Measurements from ENCODE around the gene ERI3.

The ERI3 gene

GRCh38 chr1:44259090-44259489 is 96.0 kb downstream of the ERI3 start:
- DNase-seq, result no peak

DNA sequence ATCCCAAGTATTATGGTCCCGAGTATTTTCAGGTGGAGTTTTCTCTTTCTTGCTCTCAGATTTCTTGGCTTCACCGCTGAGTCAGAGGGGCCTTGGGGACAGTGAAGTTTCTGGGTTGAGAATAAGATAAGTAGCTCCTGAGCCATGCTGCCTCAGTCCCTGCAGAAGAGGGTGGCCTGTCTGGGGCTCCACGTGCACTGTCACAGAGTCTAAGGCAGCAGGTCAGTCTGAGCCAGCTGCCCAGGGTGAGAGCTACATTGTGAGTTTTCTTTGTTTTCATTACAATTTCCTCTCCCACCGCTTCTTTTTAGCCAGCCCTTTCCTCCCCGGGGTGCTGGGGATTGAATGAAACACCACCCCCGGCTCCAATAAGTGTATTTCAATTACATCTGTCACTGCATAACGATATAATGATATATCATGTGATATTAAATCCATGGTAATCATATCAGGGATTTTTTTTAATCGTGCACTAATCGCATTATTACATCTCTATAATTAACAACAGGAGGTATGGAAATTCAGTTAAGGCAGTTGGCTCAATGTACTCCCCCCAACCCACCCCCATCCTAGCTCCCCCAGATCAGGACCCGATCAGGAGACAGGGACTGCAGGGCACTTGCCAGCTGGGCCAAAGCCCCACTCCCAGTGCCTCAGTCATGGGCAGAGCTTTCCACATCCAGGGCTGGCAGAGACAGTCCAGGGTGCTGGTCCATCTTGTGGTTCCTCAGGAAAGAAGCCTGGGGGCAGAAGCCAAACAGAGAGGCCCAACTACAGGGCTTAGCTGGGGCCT is 98.1 kb downstream of the ERI3 start:
- no peak for DNase-seq

GRCh38 chr1:44254392-44254910 is 100.6 kb downstream of the ERI3 start:
- no peak for DNase-seq

DNA sequence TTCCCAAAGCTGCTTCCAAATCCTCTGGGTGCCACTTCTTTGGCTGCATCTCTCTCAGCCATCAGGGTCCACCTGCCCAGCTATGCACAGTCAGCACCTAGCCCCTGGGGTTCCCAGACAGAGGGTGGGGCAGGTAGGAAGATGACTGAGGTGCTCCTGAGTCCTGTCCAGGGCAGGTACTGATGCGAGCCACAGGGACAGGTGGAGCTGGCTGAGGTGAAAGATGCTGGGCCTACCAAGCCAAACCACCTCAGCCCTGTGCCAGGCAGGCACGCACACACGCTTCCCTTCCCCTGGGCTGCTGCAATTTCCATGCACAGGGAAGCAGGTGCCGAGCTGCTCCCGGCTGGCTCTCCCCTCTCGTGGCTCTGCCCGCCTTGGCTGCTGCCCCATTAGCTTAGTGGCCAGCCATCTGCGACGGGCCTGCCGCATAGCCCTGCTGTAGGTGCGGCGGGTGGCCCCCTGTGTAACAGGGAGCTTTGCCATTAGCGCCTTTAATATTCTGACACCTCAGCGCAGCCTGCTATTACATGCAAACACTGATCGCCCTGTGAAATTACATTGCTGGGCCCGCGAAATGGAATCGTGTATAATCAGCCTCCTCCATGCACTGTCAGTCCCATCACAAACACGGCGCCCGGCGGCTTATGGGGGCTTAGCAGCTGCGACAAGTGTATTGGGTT is 102.9 kb downstream of the ERI3 start:
- no peak for DNase-seq

GRCh38 chr1:44251486-44251885 is 103.6 kb downstream of the ERI3 start:
- no peak for DNase-seq

DNA sequence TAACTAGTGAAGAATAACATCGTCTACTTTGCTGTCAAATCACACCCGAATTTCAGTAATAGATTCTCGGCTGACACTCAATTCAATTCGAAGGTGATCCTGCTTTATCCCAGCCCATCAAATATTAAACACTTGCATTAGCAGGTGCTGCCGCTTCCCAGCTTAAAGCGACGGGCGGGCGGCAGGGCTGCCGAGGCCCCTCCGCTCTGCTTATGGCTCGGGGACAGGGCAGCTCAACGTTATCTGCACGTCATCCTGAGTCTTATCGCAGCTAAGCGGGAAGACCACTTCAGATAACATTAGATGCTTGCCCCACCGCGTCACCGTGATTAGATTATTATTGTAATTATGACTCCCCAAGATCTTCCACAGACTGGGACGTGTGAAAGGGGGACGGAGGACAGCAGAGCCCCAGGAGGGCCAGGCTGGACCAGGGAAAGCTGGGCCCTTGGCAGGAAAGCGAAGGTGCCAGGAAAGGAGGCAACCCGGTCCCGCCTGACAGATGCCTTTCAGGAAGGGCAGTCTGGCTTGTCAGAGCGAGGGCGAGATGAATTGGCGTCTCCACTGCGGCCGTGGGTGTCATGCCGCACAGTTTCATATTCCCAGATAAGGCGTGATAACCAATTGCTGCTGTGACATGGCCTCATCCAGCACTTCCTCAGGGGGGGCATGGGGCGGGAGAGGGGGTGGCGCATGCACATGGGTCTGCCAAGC is 104.8 kb downstream of the ERI3 start:
- DNase-seq, result no peak

- DNase-seq, result no peak
These were observed 105.5 kb downstream of the ERI3 start for GRCh38 chr1:44249543-44249942.

- no peak for DNase-seq
These were observed 108.3 kb downstream of the ERI3 start for GRCh38 chr1:44246806-44247205.

DNA sequence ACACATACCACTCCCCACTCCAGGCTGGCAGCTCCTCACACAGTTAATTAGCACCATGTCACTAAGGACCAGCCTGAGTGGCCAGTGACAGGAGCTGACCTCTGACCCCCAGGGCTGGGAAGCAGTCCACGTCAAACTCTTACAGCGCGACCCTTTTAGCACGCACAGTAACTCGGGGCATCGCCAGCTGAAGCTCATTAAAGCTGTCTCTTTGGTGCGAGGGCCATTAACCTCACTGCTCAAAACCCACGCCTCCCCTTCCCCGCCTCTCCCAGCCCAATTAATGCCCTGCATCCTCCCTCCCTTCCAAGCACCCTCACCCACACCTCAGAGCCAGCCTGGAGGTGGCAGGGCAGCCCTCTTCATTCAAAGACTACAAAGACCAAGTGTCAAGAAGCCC is 110.1 kb downstream of the ERI3 start:
- DNase-seq, result no peak

- no peak for DNase-seq
These were observed 111.1 kb downstream of the ERI3 start for GRCh38 chr1:44243782-44244495.

DNA sequence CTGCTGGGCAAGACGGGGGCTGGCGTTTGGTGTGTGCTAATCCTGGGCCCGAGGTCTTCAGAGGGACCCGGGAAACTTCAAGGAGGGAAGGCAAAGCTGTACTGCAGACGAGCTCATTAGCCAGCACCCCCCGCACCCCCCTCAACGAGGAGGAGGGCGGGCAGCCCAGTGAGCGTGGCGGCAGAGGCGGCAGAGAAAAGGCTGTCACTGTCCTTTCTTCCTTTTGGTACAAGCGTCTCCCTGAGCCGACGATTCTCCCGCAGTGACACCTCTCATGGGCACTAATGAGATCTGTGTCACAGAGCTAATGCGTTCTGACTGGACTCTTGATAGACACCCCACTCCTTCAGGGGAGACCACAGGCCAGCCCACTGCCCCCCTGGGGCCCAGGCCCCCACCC is 112.3 kb downstream of the ERI3 start:
- no peak for DNase-seq

DNA sequence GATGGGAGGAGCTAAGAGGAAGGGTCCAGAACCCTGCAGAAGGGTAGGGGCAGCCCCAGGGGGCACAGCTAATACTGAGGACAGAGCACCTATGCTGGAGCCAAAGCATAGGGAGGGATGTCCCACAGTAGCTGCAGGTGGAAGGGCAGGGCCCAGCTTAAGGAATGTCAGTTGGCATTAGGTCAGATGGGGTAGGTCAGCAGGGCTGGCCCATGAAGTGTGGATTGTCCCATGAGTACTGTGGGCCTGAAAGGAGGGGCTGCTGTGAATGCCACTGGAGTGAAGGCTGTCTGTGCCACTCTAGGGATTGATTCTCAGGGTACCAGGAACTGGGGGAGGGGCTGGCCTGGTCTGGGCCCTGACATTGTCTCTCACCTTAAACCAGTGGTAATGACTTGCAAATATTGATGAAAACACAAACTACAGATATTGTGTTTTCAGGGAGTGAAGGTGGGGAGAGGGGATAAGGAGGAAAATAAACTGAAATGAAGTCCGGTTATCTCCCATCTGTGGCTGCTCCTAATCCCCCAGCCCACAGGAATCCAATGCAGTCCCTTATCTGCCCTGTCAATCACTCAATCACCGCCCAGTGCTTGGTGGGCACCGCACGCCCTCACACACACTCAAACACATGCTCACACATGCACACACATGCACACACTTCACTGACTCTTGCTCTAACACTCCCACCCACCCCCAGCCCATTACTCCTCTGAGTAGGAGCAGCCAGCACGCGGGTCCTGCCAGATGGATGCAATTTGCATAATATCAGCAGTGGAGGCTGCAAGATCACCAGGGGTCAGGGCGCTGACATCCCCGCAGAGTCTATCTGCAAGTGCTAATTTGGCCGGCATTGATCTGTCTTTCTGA is 114.0 kb downstream of the ERI3 start:
- no peak for DNase-seq

- DNase-seq, result no peak
These were observed 115.1 kb downstream of the ERI3 start for GRCh38 chr1:44239961-44240371.

DNA sequence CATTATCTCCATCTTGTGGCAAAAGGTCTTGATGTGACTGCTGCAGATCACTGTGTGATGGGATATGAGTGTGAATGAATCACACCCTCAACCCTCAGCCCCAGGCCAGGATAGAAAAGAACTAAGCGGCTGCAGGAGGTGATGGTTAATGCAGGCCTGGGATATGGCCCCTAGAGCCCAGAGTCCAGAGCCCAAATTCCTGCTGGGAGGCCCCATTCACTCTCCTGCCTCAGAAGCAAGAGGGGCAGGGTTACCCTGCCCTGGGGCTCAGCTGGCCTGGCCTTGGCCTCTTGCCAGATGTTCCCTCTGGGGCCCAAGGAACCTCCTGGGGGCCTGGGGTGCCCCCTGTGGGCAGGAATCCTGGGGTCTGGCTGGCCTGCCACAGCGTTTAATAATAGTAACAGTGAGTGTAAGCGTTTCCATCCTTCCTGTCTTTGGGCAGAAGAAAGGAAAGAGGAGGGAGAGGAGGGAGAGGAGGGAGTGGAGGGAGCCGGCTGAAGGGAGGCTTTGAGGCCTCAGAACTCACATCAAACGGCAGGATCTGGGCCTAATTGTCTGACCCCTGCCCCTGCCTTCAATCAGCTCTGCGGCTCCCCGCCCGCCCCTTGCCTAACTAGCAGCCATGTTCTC is 115.6 kb downstream of the ERI3 start:
- DNase-seq, result no peak

DNA sequence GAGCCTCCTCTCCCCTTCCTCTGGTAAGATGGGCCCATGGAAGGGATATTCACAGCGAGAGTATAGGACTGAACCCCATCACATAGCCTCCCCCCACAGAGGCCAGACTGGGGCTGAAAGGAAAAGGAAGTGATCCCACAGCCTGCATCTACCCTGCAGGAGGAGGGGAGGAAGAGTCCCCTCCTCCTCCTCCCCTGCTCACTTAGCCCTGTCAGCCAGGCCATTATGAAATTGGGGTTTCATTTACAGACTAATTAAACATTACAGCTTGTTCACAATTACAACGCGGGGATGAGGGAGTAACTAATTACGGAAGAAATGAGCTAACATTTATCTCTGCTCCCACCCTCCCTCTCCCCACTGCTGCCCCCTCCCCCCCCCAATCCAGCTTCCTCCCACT is 116.4 kb downstream of the ERI3 start:
- no peak for DNase-seq

- DNase-seq, result no peak
These were observed 117.2 kb downstream of the ERI3 start for GRCh38 chr1:44237721-44238457.

DNA sequence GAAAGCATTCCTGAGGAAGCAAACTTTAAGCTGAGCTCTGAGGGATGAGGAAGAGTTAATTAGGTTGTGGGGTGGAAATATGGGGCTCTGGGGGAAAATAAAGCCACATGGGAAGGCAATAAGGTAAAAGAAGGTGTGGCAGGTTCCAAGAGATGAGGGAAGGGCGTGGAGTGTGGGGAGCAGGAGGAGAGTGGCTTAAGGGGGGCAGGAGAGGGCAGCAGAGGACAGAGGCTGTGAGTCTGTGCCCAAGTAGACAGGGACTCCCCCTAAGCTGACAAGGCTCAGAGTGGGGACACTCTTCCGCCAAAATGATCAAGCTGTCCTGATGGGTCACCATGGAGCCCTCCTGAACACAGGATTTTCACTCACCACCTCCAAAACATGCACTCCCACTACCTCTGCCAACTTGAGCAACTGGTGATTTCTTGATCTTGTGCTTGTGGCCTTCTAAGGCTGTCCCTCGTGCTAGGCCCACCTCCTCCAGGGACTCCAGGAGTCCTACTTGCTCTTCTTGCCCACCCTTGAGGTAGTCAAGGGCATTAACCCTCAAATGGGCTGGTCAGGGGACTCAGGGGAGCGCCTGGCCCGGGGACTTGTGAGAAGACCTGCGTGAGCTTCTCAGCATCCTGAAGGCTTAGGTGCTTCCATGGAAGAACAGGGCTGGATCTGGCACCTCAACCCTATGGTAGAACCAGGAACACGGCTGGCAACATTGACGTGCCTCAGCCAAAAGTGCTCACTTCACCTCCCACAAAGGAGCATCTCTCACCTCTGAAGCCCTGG is 118.4 kb downstream of the ERI3 start:
- DNase-seq, result no peak

DNA sequence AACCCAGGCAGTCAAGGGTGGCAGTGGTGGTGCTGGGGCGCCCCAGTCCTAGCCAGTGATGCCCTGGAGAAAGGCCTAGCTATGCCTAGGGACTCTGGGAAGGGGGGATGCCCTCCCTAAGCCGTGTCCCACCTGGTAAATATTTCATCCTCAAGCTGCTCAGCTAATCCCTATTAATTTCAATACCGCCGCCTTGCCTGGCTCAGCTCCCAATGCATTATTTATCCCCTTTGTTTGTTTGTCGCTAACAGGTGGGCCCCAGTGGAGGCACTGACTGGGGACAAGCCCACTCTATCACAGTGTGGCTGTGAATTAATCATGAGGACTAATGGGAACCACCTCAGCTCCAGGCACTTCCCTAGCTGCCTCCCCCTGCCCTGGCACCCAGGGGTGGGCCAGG is 119.2 kb downstream of the ERI3 start:
- DNase-seq, result no peak

DNA sequence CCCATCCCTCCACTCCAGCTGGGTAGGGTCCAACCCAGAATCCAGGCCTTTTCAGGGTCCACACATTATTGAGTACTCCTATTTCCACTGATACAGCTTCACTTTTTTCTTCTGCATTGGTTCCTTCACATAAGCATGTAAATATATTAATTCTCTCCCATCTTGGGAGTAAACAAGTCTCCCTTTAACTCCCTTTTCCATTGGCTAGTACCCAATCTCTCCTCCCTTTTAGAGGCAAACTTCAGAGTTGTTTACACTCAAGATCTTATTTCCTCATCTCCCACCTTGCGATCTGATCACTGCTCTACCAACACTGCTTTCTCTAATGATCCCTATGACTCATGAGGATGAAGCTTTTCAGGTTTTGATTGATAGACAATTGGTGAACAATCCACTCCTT is 121.5 kb downstream of the ERI3 start:
- no peak for DNase-seq

- DNase-seq, result no peak
These were observed 124.3 kb downstream of the ERI3 start for GRCh38 chr1:44230796-44231195.
